Right kidney (tissue), 1 donor: ENCODE measurements around the gene ANKRD11.
A peak's percentile ranks its signal among the peaks of the same experiment; 100 is the strongest.
"Not testable (repeated sequence)": the region's sequence is repeated elsewhere in the genome, so short reads cannot be mapped to it uniquely, and the experiment has no call there.

Experiments used
- DNase-seq: peaks from one replicate; pipeline ENCODE4 v3.0.0-alpha.2; 2016

The ANKRD11 gene

GRCh38 chr16:89329830-89330176 lies 160.6 kb downstream of the ANKRD11 start:
- not testable (repeated sequence) for DNase-seq

DNA sequence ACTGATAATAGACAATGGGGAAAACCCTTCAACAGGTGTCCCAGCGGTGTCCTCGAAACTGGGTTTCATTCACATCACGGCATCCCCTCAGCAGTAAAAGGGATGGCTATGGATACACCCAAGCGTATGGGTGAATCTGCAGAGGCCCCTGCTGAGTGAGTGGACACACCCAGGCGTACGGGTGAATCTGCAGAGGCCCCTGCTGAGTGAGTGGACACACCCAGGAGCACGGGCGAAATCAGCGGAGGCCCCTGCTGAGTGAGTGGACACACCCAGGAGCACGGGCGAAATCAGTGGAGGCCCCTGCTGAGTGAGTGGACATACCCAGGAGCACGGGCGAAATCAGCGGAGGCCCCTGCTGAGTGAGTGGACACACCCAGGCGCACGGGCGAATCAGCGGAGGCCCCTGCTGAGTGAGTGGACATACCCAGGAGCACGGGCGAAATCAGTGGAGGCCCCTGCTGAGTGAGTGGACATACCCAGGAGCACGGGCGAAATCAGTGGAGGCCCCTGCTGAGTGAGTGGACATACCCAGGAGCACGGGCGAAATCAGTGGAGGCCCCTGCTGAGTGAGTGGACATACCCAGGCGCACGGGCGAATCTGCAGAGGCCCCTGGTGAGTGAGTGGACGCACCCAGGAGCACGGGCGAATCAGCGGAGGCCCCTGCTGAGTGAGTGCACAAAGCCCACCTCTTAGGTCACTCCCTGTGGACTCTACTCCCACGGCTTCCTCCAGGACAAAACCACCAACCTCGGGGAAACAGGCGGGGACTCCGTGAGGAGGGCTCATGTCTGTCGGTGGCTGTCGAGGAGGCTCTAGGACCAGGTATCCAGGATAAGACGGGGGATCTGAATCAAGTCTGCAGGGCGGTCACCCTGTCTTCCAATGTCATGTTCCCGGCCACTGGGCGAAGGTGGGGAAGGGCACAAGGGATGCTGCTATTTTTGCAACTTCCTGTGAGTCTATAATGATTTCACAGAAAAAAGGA lies 161.7 kb downstream of the ANKRD11 start:
- DNase-seq = not testable (repeated sequence)

DNA sequence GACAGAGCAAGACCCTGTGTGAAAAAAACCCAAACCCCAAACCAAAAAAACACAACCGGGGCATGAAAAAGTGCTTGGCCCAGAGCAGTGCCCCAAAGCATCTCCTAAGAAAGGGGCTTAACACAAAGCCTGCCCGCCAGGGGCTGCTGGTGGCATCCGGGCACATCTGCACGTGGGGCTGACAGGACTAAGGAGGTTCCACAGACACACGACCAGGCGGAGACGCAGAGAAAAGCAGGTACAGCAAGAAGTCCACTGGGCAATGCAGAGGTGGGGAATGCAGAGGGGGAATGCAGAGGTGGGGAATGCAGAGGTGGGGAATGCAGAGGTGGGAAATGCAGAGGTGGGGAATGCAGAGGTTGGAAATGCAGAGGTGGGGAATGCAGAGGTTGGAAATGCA lies 163.6 kb downstream of the ANKRD11 start:
- DNase-seq = no peak

- DNase-seq = no peak
Measured at GRCh38 chr16:89325861-89326471, 164.4 kb downstream of the ANKRD11 start.

GRCh38 chr16:89324056-89325010 lies 166.0 kb downstream of the ANKRD11 start:
- DNase-seq = no peak

DNA sequence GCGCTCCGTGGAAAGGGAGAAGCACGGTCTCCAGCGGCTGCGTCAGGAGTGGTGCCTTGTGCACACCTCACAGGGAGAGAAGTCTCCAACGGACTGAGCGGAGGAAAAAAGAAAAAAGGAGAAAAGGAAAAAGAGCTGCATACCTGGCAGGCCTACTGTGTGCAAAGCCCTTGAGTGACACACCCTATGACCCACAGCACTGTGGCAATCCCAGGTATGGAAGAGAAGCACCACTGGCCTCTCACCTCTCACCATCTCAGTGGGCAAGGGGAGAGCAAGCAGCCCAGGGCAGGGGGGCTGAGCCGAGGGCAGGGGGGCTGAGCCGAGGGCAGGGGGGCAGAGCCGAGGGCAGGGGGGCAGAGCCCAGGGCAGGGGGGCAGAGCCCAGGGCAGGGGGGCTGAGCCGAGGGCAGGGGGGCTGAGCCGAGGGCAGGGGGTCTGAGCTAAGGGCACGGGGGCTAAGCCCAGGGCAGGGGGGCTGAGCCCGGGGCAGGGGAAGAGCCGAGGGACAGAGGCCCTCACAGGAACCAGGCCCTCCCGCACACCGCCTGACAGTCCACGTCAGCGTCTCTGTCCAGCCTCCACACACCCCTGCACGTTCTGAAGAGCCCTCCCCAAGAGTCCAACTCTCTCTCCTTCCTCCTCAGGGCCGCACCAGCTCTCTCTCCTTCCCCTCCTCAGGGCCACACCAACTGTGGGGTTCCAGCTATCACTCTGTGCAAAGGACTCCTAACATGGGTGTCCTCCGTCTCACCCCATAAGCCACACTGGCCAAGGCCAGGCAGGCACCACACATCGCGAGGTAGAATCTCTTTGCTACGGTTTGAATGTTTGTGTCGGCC lies 167.0 kb downstream of the ANKRD11 start:
- no peak for DNase-seq

DNA sequence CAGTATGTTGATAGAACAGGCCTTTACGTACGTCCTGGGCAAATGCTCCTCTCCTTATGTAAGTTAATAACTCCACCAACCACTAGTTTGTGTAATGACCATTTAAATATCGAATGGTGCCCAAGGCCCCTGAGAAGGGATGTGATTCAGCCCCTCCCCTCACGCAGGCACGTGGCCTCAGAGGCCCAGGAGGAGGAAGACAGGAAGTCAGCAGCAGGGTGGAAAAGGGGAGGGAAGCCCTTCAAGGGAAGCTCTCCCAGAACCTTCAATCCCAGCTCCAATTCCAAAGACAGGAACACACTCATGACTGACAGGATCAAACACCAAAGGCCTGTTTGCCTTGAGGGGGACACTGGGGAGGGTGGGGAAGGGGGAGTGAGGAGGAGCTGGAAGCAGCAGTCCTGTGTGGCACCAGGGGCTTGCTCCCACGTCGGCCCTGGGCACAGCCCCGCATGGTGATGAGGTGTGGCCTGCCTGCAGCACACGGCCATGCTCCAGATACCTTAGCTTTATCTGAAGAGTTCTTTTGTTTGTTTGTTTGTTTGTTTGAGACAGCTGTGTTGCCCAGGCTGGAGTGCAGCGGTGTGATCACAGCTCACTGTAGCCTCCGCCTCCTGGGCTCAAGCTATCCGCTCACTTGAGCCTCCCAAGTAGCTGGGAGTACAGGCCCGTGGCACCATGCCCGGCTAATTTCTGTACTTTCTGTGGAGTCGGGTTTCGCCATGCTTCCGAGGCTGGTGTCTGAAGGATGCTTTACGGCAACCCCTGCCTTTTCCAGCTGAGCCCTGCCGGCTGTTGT lies 167.8 kb downstream of the ANKRD11 start:
- no peak for DNase-seq

DNA sequence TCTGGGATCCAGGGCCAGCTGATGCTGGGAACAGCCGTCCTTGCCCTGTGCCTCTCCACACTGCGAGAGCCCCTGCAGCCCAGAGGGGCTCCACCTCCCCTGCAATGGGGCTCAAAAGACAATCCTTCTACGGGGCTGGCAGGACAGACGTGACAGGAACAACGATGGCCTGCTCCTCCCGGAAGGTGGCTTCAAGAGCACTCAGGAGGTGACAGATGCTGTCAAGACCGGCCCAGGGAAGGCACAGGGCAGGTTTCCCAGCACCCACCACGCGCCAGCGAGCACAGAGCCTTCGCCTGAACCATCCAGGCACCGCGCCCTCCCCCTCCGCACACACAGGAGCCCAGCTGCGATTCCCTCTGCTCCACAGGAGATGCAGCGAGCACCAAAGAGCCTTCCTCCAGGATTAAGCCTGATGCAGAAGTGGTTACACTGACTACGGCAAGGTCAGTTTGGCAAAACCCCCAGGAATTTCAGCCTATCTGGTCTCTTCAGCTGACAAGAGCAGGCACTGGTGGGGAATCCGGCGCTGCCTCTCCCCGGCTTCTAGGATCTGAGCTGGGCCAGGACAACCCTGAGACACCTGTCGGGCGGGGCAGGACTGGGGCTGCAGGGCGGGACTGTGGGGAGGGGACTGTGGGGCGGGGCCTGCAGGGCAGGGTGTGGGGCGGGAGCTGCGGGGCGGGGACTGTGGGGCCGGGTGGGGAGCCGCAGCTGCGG lies 169.4 kb downstream of the ANKRD11 start:
- peak; percentile 55 for DNase-seq

DNA sequence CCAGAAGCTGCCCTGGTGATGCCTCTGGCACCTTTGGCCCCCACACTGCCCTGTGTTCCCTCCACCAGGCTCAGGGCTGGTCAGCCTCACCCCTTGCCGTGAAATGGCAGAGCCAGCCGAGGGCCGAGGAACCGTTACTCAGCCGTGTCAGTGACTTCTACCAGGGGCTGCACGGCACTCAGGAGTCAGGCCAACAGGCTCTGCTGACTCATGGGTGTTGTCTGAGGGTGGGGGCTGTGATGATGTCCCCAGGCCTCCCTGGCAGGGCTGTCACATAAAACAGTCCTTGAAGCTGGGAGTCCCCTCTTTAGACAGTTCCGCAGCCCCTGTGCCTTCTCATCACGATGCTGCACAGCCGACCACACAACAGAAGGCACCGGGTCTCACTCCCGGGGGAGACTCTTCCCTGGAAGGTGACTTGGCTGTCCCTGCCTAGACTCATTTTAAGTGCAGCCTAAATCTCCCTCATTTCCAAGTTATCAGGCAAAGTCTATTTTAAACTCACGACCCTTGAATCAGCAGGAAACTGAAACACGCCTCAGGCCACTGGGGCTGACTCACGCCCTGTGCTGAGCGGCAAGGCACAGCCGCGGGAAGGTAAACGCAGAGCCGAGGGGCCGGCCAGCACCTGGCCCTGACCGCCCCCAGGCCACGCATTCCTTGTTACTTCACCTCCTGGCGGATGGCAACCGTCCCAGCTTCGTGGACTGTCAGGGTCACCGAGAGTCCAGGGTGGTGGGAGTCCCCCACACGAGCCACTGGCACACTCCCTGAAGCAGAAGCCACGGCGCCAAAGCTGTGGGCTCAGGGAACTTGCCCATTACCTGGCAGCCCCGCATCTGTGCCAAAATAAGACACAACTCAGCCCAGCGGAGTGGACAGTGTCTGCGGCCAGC lies 170.2 kb downstream of the ANKRD11 start:
- DNase-seq = no peak

DNA sequence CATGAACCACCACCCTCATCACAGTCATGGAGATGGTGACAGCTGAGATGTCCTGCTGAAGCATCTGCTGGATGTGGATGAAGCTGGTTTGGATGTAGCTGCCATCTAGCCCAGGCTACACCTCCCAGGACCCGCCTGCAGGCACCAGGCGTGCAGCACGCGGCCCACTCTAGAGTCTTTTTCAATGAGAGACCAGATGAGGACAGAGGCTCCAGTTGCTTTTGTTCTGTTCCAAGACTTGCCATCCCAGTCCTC lies 170.8 kb downstream of the ANKRD11 start:
- no peak for DNase-seq

DNA sequence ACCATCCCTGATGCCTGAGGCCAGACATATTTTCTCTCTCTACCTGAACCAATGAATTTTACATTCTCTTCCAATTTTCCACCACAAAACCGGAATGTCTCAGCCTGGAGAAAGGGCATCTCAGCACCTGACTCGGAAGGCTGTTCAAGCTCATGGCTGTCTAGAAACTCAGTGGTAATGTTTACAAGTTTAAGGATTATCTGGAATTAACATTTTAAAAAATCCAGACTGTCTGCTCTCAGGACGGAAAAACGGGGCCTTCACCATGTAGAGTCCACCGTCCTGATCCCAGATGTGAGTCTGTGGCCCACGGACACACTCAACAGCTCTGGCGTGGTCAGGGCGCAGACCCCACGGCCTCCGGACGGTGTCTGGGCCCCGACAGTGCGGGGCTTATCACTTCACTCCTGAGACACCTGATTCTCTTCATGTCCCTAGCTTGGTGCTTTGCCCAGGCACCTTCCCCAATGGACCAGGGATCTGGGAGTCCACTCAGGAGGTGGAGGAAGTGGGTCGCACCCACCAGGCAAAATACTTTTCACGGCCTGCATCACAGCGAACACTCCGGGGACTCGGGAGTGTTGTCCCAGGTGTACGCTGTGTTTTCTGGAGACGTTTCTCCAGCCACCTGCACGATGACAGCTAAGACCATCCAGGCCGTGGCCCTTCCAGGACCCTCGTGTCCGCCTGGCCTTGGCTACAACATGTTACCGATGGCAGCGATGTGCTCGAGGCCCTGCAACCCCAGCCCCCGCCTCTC lies 171.3 kb downstream of the ANKRD11 start:
- DNase-seq = no peak

DNA sequence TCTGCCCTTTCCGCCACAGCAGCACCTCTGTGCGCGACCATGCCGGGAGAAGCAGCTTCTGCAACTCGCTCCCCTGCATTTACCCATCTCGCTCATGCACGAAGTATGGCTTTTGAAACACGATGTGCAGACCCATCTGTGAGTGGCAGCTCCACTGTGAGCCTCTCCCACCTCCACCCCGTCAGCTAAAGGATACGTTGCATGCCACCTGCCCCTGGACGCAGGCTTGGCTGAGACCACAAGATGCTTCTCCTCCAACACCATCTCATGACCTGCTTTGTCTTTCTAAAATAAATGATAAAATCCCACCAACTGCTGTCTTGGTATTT lies 172.0 kb downstream of the ANKRD11 start:
- DNase-seq = no peak

DNA sequence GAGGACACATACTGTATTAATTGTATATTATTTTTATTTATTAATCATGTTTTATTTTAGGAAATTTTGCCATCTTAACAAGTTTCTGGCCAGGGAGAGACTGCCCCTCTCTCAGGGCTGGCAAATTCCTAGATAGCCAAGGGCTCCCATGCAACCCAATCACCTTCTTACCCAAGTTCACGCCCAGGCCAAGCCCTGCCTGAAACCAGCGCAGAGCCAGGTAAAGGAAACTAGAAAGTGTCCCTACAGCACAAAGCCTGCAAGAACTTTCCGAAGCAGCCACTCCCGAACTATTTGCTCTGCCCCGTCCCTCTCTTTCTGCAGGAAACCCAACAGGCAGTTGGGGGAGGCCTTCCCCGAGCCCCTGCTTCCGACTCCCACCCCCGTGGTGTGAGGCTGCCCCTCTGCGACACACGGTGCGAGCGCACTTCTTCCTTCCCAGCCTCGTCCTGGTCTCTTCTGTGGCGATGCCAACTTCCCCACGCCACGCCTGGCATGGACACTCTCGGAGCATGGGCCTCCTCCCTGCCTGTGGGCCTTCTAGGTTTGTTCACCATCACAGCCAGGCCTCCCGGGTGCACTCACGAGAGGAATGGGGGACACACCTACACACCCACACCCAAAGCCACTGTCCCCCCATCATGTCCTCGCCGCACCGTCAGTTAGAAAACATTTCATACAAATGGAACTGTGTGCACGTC lies 172.5 kb downstream of the ANKRD11 start:
- DNase-seq = no peak

DNA sequence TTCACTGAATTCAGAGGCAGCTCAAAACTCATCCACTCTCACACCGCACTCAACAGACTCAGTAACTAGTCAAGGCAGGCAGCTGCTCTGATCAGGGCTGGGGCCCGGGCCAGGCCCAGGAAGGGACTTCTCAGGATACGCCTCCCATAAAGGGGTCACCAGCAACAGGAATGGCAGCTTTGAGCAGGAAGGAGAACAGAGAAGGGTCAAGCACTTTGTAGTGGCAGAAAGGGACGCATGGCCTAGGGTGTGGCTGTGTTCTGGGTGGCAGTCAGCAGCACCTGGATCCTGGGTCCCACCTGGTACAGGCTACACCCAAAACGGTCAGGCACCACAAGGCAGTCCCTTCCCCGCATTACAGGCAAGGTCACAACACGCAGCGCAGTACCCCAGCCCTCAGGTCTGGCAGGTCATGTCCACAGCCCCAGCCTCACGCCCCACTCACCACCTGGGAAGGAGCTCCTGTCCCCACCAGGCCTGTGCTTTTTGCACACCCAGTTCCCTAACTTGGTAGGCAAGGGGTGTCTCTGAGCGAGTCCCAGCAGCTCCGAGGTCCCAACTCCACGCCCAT lies 173.2 kb downstream of the ANKRD11 start:
- no peak for DNase-seq

GRCh38 chr16:89316701-89317100 lies 173.7 kb downstream of the ANKRD11 start:
- no peak for DNase-seq

DNA sequence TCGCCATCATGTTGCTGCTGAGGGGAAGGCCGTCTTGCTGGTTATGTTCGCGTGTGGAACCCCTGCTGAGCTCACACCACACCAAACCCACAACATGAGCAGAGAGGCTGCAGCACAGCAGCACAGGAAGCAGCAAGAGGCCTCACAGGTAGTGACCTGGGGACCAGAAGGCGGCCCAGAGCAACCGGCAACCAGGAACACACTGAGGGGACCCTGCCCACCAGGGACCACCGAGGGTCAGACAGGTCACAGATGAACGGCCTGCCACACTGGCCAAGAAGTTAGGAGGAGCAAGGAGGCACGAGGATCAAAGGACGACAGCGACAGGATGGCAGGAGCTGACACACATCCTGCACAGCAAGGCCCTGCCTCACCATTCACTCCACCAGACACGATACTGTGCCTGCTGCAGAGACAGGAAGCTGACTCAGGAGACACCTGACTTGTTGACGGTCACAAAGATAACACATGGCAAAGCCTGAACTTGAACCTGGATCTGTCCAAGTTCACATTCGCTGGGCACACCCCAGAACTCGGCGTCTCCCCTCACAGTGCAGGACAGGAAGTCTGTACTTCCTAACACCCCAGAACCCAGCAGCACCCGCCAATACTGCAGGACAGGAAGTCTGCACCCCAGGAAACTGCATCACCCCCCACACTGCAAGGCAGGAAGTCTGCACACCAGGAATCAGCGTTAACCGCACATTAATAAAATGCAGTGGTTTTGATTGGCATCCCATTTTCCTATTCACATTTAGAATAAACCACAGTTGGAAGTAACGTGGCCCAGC lies 174.4 kb downstream of the ANKRD11 start:
- DNase-seq = no peak

DNA sequence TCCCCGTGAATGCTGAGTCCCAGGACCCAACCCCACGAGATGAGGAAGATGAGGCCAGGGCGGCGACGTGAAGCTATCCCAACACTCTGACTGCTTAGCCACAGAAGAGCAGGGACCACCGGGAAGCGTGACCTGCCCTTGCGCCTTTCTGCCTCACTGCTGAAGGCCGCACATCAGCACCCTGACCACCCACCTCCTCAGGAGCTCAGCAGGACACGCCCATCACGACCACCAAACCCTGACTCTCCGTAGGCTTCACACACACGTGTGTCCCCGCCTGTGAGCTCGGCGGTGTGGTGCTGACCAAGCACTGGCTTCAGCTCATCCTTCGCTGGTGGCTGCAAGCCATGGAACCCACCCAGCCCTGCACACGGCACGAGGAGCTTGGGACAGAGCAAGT lies 175.1 kb downstream of the ANKRD11 start:
- DNase-seq = no peak
